ENCODE results near the gene APEH. TPM values are rescaled to one million over a fixed set of nuclear protein-coding genes. Genes with fewer than 3 reads are reported as not detected.
A peak's percentile ranks its signal among the peaks of the same experiment; 100 is the strongest.

APEH gene
- total RNA-seq, 1 donor from 2014 or later, result 105 TPM

GRCh38 chr3:49720855-49721595 is 46.9 kb downstream of the APEH start:
- TF ChIP-seq CTCF (IDR thresholded peaks at IDR 0.05), result no peak
- Mint-ChIP-seq H3K4me3 (ENCODE audit: unreplicated experiment) (no peak overlapping the region), H3K36me3 (ENCODE audit: unreplicated experiment) (peaks cover 11% of the 10 kb centered on the region), H3K27ac (ENCODE audit: unreplicated experiment) (peak overlapping the region; percentile 90), H3K4me1 (ENCODE audit: unreplicated experiment) (peaks cover 29% of the 10 kb centered on the region), H3K9me3 (ENCODE audit: unreplicated experiment) (no peaks in the 10 kb centered on the region), H3K27me3 (ENCODE audit: unreplicated experiment) (no peaks in the 10 kb centered on the region)
- DNase-seq (ENCODE audit: extremely low spot score, unreplicated experiment), result no peak

GRCh38 chr3:49721596-49721895 is 47.4 kb downstream of the APEH start:
- no peak for TF ChIP-seq CTCF (IDR thresholded peaks at IDR 0.05)
- Mint-ChIP-seq H3K4me3 (ENCODE audit: unreplicated experiment) (no peak overlapping the region), H3K9me3 (ENCODE audit: unreplicated experiment) (no peaks in the 10 kb centered on the region), H3K27ac (ENCODE audit: unreplicated experiment) (no peak overlapping the region), H3K36me3 (ENCODE audit: unreplicated experiment) (peaks cover 11% of the 10 kb centered on the region), H3K27me3 (ENCODE audit: unreplicated experiment) (no peaks in the 10 kb centered on the region), H3K4me1 (ENCODE audit: unreplicated experiment) (peaks cover 29% of the 10 kb centered on the region)
- no peak for DNase-seq (ENCODE audit: extremely low spot score, unreplicated experiment)

DNA sequence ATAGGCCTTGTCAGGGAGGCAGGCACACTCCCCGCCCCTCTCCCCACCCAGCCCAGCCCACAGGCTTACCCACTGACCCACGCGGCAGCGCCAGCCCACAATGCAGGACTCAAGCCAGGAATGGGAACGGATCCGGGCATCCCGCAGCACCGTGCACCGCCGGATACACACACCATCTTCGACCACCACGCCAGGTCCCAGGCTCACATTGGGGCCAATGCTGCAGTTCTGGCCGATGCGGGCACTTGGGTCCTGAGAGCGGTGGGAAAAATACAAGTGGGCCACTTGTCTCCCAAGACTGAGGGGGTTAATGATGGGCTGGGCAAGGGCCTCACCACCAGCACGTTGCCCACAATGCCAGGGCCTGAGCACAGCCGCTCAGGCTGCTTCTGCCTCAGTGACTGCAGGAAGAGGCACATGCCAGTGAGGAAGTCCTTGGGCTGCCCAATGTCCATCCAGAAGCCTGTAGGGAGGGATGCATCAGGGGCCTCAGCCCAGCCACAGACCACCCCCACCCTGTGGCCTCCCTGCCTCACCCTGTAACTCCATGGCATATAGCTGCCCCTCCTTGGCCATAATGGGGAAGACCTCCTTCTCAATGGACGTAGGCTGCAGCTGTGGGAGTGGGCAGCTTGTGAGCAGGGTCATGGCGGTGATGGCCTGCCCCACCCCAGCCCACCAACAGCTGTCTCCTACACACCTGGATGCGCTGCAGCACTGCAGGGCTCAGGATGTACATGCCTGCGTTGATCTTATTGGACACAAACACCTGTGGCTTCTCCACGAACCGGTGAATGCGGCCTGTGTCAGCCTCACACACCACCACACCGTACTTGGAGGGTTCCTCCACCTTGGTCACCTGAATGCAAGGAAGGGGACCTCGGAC is 48.0 kb downstream of the APEH start:
- H3K27ac Mint-ChIP-seq (ENCODE audit: unreplicated experiment), result peak overlapping the region; percentile 96
- DNase-seq (ENCODE audit: extremely low spot score, unreplicated experiment), result no peak
- no peaks in the 10 kb centered on the region for H3K9me3 Mint-ChIP-seq (ENCODE audit: unreplicated experiment)
- H3K4me1 Mint-ChIP-seq (ENCODE audit: unreplicated experiment), result peaks cover 29% of the 10 kb centered on the region
- peak overlapping the region; percentile 87 for H3K4me3 Mint-ChIP-seq (ENCODE audit: unreplicated experiment)
- no peak for TF ChIP-seq CTCF (IDR thresholded peaks at IDR 0.05)
- H3K36me3 Mint-ChIP-seq (ENCODE audit: unreplicated experiment), result peaks cover 12% of the 10 kb centered on the region
- no peaks in the 10 kb centered on the region for H3K27me3 Mint-ChIP-seq (ENCODE audit: unreplicated experiment)

DNA sequence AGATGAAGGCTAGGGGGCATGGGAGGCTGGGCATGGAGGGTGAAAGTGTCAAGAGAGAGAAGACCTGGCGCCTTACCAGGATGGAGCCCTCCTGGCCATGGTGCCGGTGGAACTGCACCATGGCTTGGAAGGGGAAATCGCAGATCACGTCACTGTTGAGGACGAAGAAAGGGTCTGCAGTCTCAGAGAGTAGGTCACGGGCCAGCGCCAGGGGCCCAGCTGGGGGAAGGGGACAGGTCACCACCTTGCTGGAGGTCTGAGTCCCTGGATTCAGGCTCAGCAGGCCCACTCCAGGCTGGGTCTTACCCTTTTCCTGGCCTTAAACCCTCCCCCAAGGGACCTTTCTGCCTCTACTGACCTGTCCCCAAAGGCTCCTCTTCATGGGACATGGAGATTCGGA is 48.7 kb downstream of the APEH start:
- Mint-ChIP-seq H3K36me3 (ENCODE audit: unreplicated experiment) (peaks cover 17% of the 10 kb centered on the region), H3K4me3 (ENCODE audit: unreplicated experiment) (peak overlapping the region; percentile 87), H3K27me3 (ENCODE audit: unreplicated experiment) (no peaks in the 10 kb centered on the region), H3K27ac (ENCODE audit: unreplicated experiment) (peak overlapping the region; percentile 96), H3K4me1 (ENCODE audit: unreplicated experiment) (peaks cover 29% of the 10 kb centered on the region), H3K9me3 (ENCODE audit: unreplicated experiment) (no peaks in the 10 kb centered on the region)
- no peak for DNase-seq (ENCODE audit: extremely low spot score, unreplicated experiment)
- no peak for TF ChIP-seq CTCF (IDR thresholded peaks at IDR 0.05)

- Mint-ChIP-seq H3K9me3 (ENCODE audit: unreplicated experiment) (no peaks in the 10 kb centered on the region), H3K27ac (ENCODE audit: unreplicated experiment) (peak overlapping the region; percentile 96), H3K36me3 (ENCODE audit: unreplicated experiment) (peaks cover 17% of the 10 kb centered on the region), H3K27me3 (ENCODE audit: unreplicated experiment) (no peaks in the 10 kb centered on the region), H3K4me3 (ENCODE audit: unreplicated experiment) (peak overlapping the region; percentile 87), H3K4me1 (ENCODE audit: unreplicated experiment) (peaks cover 29% of the 10 kb centered on the region)
- DNase-seq (ENCODE audit: extremely low spot score, unreplicated experiment), result no peak
- TF ChIP-seq CTCF (IDR thresholded peaks at IDR 0.05), result no peak
These were observed 49.1 kb downstream of the APEH start for GRCh38 chr3:49723296-49723627.

Data from osteocyte (in vitro differentiated cells).